Measurements from ENCODE around the gene MPL. TPM values are rescaled to one million over a fixed set of nuclear protein-coding genes. Genes with fewer than 3 reads are reported as not detected.

The MPL gene
- polyA plus RNA-seq (0.07 TPM in 1 of 3 replicates, not detected in the others), polyA minus RNA-seq (1.3 to 3.4 TPM in 2 of 3 replicates, not detected in the other)
- polyA plus RNA-seq (2011; ENCODE audit: low read depth): not detected
- polyA plus RNA-seq (2011; cell fraction: cytosol; rRNA removed): 0.04 TPM in 1 of 2 replicates, not detected in the other
- not detected in 2 replicates for polyA plus RNA-seq (2011; cell fraction: nucleus; rRNA removed)
- polyA plus RNA-seq (2012; ENCODE audit: low replicate concordance): not detected in 2 replicates
- not detected for polyA minus RNA-seq (2011; cell fraction: cytosol; rRNA and poly(A)+ RNA removed)
- not detected in 2 replicates for polyA minus RNA-seq (2011; cell fraction: nucleus; rRNA and poly(A)+ RNA removed)

DNA sequence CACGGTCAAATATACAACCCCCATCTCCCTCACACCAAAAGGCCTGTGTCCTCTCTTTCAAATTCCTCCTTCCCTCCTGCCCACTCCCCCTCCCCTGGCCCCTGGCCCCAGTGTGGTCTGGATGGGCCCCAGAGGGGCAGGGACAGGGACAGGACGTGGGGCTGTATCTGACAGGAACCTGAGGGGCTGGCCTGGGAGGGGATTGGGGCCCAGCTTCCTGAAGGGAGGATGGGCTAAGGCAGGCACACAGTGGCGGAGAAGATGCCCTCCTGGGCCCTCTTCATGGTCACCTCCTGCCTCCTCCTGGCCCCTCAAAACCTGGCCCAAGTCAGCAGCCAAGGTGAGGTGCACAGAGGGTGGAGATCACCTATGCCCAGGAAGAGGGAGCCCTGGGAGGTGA is at the start of gene MPL:
TSS of gene MPL (plus strand) at position 231 of the 400 bp plus-strand sequence. CDS start at position 262, 31 bp downstream.
- no peak within 1 kb of the TSS for H3K4me3 ChIP-seq (ENCODE audit: control insufficient read depth in 2 of 3, extremely low read depth in 1 of 3, insufficient read depth in 2 of 3, low read depth in 1 of 3, low read length in 3 of 3)
- peaks cover 10% of the 10 kb centered on the region for H3K27me3 ChIP-seq (ENCODE audit: control insufficient read depth, extremely low read depth, insufficient read depth, low read length)
- H3K36me3 ChIP-seq (ENCODE audit: control insufficient read depth in 2 of 2, extremely low read depth in 1 of 2, insufficient read depth in 2 of 2, low read length in 2 of 2): no peaks in the 10 kb centered on the region
- no peaks in the 10 kb centered on the region for H3K9me3 ChIP-seq (ENCODE audit: control insufficient read depth, low read depth, low read length)
- H3K9me1 ChIP-seq (ENCODE audit: control insufficient read depth, extremely low read depth, insufficient read depth, low read length): no peaks in the 10 kb centered on the region
- no peaks in the 10 kb centered on the region for H3K79me2 ChIP-seq (ENCODE audit: control insufficient read depth, insufficient read depth, low read length)
- no peak for DNase-seq (ENCODE audit: low read depth, low spot score)
- H4K20me1 ChIP-seq (ENCODE audit: control insufficient read depth, extremely low read depth, insufficient read depth, low read length): no peaks in the 10 kb centered on the region
- no peak for FAIRE-seq
- no peak within 1 kb of the TSS for H3K27ac ChIP-seq (ENCODE audit: control insufficient read depth, insufficient read depth, low read length)
- H3K4me1 ChIP-seq (ENCODE audit: control insufficient read depth, extremely low read depth, insufficient read depth, low read length): no peaks in the 10 kb centered on the region
- dilution Hi-C loops (cut with MboI; ENCODE audit: extremely low pct_ligation_motif_present, low sequenced_read_pairs): no loop called here
- TF ChIP-seq EZH2 (IDR thresholded peaks at IDR 0.05; ENCODE audit: low read length): no peak
- TF ChIP-seq, protein P1, sequence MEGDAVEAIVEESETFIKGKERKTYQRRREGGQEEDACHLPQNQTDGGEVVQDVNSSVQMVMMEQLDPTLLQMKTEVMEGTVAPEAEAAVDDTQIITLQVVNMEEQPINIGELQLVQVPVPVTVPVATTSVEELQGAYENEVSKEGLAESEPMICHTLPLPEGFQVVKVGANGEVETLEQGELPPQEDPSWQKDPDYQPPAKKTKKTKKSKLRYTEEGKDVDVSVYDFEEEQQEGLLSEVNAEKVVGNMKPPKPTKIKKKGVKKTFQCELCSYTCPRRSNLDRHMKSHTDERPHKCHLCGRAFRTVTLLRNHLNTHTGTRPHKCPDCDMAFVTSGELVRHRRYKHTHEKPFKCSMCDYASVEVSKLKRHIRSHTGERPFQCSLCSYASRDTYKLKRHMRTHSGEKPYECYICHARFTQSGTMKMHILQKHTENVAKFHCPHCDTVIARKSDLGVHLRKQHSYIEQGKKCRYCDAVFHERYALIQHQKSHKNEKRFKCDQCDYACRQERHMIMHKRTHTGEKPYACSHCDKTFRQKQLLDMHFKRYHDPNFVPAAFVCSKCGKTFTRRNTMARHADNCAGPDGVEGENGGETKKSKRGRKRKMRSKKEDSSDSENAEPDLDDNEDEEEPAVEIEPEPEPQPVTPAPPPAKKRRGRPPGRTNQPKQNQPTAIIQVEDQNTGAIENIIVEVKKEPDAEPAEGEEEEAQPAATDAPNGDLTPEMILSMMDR (optimal IDR thresholded peaks at IDR 0.05 in 1 of 3, IDR thresholded peaks at IDR 0.05 in 1 of 3, conservative IDR thresholded peaks at IDR 0.05 in 1 of 3; ENCODE audit: extremely low read depth in 1 of 3, insufficient read depth in 2 of 3, low read length in 3 of 3): no peak
- no peak within 1 kb of the TSS for H2AFZ ChIP-seq (ENCODE audit: control insufficient read depth, low read length)
- no peak within 1 kb of the TSS for H3K9ac ChIP-seq (ENCODE audit: control insufficient read depth, extremely low read depth, insufficient read depth, low read length)
- no peak within 1 kb of the TSS for H3K4me2 ChIP-seq (ENCODE audit: control insufficient read depth, extremely low read depth, insufficient read depth, low read depth, low read length)

DNA sequence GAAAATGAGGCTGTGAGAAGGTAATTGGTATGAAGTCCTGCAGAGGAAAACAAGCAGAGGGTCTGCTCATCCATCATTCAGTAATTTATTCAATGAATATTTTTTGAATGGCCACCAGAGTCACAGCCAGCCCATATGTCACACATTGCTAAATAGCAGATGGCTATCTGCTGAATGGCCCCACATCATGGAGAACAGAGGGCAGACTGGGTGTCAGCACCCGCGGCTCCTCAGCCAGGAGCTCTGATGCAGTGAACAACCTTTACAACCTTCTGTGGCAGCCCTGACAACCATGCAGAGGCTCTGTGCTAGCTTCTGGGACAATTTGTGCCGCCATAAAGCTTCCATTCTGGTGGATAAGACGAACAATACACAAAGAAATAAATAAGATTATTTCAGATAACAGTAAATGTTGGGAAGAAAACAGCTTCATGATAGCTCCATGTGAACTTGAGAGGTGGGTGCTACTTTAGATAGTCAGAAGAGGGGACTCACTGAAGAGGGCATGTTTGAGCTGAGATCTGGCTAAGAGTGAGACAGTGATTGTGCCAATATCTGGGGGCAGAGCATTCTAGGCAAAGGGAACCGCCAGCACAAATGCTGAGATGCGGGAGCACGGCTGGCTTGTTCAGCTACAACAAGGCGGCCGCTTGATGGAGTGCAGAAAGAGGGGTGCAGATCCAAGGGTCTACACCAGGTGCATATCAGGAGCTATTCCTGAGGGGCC is 49.4 kb upstream of the MPL start:
- H3K79me2 ChIP-seq (ENCODE audit: control insufficient read depth, insufficient read depth, low read length): no peaks in the 10 kb centered on the region
- dilution Hi-C loops (cut with MboI; ENCODE audit: extremely low pct_ligation_motif_present, low sequenced_read_pairs): no loop called here
- no peak overlapping the region for H3K4me3 ChIP-seq (ENCODE audit: control insufficient read depth in 2 of 3, extremely low read depth in 1 of 3, insufficient read depth in 2 of 3, low read depth in 1 of 3, low read length in 3 of 3)
- no peaks in the 10 kb centered on the region for H3K27me3 ChIP-seq (ENCODE audit: control insufficient read depth, extremely low read depth, insufficient read depth, low read length)
- H3K9me1 ChIP-seq (ENCODE audit: control insufficient read depth, extremely low read depth, insufficient read depth, low read length): no peaks in the 10 kb centered on the region
- H3K27ac ChIP-seq (ENCODE audit: control insufficient read depth, insufficient read depth, low read length): no peak overlapping the region
- H3K4me2 ChIP-seq (ENCODE audit: control insufficient read depth, extremely low read depth, insufficient read depth, low read depth, low read length): no peak overlapping the region
- H2AFZ ChIP-seq (ENCODE audit: control insufficient read depth, low read length): no peak overlapping the region
- no peak for FAIRE-seq
- peaks cover 11% of the 10 kb centered on the region for H3K4me1 ChIP-seq (ENCODE audit: control insufficient read depth, extremely low read depth, insufficient read depth, low read length)
- no peaks in the 10 kb centered on the region for H3K9me3 ChIP-seq (ENCODE audit: control insufficient read depth, low read depth, low read length)
- DNase-seq (ENCODE audit: low read depth, low spot score): no peak
- H3K36me3 ChIP-seq (ENCODE audit: control insufficient read depth in 2 of 2, extremely low read depth in 1 of 2, insufficient read depth in 2 of 2, low read length in 2 of 2): no peaks in the 10 kb centered on the region
- H4K20me1 ChIP-seq (ENCODE audit: control insufficient read depth, extremely low read depth, insufficient read depth, low read length): no peaks in the 10 kb centered on the region
- H3K9ac ChIP-seq (ENCODE audit: control insufficient read depth, extremely low read depth, insufficient read depth, low read length): no peak overlapping the region
- TF ChIP-seq EZH2 (IDR thresholded peaks at IDR 0.05; ENCODE audit: low read length): no peak
- TF ChIP-seq, protein P1 (optimal IDR thresholded peaks at IDR 0.05 in 1 of 3, IDR thresholded peaks at IDR 0.05 in 1 of 3, conservative IDR thresholded peaks at IDR 0.05 in 1 of 3; ENCODE audit: extremely low read depth in 1 of 3, insufficient read depth in 2 of 3, low read length in 3 of 3): no peak

Data from keratinocyte (primary cell).